Measurements from ENCODE around the gene OR11A1.

OR11A1 gene, protein sequence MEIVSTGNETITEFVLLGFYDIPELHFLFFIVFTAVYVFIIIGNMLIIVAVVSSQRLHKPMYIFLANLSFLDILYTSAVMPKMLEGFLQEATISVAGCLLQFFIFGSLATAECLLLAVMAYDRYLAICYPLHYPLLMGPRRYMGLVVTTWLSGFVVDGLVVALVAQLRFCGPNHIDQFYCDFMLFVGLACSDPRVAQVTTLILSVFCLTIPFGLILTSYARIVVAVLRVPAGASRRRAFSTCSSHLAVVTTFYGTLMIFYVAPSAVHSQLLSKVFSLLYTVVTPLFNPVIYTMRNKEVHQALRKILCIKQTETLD

DNA sequence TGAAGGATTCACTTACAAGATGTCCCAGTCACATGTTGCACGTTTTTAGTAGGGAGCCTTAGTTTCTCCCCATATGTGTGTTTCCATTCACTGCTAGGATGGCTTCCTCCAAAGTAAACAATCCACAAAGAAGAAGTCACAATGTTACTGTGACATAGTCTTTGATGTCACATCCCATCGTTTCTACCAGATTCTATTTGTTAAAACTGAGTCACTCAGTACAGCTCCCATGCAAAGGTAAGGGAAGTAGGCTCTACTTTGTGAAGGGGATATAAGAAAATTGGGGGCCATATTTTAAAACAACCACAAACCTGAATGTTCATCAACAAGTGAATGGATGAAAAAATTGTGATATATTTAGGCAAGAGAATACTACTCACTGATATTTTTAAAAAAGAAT, at the start of gene OR11A1, which contains the start of gene OR2H1:
TSS of gene OR11A1 (minus strand) at position 101 of the 400 bp plus-strand sequence. CDS start 29,430 bp downstream, outside the sequence.
TSS of gene OR2H1 (plus strand) at position 185 of the 400 bp plus-strand sequence. CDS start 4,615 bp downstream, outside the sequence.
- DNase-seq, result no peak

DNA sequence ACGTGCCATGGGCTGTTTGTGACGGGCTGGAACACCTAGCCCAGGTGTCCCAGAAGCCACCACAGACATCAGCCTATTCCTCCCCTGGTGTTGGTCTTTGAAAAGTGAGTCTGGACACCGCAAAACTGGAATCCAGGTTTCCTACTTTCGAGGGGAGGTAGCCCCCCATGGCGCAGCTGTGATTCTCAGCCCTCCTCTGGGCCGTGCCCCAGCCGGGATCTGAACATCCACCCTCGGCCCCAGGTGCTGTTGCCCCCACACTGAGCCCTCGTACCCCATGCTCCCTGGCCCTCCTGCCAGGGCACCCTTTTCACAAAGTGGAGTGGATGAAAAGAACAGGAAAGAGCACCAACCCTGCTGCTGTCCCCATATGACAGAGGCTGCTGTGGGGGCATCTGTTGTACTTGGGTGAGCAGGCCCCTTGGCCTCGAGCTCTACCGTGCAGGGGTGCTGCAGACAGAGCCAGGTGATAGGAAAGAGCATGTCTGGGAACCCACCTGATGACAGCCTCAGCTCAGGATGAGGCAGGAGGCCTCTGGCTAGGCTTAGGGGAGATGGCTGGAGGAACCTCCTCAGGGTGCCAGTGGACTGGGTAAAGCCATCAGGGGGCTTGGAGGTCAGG, 49.7 kb upstream of the OR11A1 start:
- DNase-seq, result no peak

DNA sequence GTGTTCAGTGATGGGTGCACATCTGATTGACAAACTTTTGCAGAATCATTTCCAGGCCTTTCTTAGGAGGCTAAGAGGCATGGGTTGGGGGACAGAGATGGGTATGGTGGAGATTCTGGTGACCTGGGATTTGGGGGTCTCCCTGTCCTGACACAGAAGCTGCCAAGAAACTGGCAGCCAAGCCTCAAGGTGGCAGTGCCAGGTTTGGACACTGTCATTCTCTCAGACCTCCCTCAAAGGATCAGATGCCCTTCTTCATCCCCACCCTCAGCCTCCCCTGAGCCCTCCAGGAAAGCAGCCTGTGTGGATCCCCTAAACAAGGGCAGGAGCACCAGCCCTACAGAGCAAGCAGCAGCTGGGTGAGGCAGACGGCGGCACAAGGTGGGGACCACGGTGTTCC, 48.9 kb upstream of the OR11A1 start:
- DNase-seq, result no peak

DNA sequence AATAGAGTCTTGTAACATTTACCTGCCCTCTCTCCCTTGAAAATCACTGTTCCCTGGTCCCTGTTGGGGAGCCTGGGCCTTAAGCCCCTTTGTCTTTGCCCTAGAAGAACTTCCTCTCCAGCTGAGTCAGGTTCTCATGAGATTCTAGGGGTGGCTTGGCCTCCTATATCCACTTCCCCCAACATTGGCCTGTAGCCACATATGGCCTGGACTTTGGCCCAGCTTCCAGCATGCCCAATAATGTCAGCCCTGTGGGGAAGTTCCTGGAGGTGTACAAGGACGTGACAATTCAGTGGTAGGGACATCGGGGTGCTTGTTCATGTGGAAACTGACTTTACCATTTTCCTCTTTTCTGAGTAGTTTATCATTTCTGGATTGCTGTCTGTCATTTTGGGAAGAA, 48.1 kb upstream of the OR11A1 start:
- DNase-seq, result no peak

DNA sequence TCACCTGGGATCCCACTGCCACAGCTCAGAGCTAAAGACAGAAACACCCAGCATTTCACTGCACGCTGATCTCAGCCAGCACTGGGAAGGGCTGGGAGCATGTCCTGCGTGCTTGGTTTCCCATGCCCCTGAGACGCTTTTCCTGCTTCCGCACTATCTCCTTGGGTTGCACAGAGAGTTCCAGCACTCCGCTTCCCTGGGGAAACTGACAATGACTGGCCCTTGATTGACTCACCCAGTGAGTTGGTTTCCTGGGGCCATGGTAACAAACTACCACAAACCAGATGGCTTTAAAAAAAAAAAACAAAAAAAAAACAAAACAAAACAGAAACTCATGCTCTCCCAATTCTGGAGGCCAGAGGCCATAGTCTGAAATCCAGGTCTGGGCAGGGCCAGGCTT, 45.7 kb upstream of the OR11A1 start:
- DNase-seq, result no peak

DNA sequence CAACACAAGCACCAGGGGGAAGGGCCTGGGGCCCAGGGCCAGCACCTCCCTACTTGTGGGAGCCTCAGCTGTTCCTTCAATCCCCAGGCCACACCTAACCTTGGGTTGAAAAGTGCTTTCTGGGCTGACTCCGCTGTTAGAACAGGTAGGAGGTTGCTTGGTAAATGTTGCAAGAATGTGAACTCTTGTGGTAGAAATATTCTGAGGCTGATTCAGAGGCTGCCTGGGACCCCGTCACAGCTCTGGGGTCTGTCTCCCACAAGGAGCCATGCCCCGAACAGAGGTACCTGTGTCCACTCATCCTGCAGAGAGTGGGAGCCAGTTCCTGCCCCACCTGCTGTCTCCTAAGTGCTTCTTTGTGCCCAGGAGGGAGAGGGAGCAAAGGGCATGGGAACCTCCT, 45.3 kb upstream of the OR11A1 start:
- DNase-seq, result no peak

DNA sequence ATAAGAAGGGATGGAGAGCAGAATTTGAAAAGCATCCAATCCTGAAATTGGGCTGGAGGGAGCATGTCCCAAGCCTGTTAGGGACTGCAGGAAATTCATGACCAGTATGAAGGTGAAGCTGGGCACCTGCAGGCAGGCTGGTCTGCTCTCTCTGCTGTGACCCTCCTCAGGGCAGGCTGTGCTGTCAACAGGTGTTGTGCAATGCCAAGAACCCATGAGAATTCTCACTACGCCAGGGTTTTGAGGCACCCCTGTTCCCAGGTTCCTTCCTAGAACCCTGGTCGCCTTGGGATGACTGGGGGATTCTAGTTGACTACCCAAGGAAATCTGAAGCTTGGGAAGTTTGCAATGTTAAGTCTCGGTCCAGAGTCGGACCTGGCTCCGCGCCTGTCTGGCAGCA, 44.2 kb upstream of the OR11A1 start:
- no peak for DNase-seq

DNA sequence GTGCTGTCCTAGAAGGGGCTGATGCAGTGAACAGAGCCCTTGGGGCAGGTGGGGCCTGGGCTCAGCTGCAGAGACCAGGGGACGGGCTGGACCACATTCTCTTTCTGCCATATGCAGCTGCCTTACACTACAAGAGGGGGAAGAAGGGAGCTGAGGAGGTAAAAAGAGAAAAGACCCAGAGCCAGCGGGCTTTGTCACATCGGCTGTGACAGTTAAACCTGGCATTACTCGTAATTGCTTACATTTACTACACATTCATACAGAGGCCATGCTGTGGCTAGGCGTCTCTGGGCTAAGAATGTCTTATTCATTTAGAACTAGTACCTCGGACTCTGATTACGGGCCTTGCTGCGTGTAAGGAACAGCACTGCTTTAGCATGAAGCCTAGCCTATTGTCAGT, 43.7 kb upstream of the OR11A1 start:
- DNase-seq, result no peak

DNA sequence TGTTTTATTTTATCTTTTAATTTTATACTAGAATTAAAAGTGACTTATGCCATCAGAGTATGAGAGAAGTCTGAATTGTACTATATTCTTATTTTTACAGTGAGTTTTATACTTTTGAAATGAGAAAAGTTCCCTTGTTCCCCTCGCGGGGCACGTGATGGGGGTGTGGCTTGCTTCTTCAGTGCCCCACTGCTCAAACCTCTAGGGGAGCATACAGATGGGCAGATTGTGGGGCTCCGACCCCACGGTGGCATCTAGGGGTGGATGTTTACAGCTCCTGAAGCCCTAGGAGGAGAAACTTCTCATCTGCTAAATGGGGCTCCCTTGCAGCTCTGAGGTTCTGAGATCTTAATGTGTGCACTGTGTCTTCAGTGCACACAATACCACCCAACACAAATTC, 42.8 kb upstream of the OR11A1 start:
- no peak for DNase-seq

DNA sequence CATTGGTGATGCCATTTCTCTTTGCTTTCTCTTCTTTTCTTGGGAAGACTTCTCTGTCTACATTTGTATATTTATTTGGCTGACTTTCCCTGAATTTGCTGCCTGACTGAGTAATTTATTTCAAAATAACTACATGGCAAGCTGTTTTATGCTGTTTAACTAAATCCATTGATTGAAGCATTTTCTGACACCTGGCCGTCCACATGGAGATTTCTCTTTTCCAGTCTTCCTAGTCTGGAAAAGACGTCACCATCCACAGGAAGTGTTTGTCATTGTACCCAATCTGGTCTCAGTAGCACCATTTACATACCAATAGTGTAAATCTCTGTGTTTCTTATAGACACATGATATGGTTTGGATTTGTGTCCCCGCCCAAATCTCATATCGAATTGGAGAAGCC, 40.1 kb upstream of the OR11A1 start:
- DNase-seq, result no peak

DNA sequence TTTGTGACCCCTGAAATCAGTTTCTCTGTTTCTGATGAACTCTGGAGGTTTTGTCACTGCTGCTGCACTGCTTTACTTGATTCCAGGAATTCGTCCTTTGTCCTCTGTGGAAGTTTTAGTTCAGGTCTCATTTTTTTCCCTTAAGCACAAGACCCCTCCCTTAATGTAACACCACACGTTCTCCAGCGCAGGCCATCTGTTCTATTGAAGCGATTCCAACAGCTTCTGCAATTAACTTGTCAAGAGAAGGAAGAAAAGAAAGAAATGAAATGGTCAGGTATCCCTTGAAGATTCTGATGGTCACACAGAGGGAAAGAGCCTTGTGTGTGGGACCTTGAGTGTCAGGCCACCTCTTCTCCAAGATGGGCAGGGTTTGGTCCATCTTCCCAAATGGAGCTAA, 38.7 kb upstream of the OR11A1 start:
- DNase-seq, result no peak

DNA sequence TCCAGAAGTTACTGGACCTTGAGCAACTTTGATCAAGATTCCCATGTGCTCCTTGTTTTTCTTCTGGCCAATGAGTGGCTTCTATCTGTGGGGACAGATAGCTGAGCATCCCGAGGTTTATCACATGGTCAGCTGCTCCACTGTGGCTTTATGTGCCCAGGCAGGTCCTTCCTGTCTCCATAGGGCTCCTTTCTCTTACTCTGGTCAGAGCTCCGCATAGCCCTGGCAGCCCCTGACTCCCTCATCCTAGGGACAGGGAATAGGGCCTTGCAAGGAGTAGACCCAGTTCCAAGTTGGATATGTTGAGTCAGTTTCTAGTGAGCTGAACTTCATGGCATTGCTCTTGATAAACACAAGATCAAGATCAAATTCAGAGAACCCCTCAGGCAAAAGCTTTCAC, 37.3 kb upstream of the OR11A1 start:
- DNase-seq, result no peak

DNA sequence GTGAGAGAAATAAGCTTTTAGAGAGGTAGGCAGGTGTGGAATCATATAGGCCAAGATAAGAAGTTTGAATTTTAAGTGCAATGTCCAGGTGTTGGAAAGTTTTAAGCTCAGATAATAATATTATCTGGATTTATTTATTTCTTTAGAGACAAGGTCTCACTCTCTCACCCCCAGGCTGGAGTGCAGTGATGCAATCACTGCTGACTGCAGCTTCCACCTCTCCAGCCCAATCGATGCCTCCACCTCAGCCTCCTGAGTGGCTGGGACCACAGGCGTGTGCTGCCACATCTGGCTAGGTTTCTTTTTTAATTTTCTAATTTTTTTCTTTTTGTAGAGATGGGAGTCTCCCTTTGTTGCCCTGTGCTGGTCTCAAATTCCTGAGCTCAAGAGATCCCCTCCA, 36.4 kb upstream of the OR11A1 start:
- no peak for DNase-seq

DNA sequence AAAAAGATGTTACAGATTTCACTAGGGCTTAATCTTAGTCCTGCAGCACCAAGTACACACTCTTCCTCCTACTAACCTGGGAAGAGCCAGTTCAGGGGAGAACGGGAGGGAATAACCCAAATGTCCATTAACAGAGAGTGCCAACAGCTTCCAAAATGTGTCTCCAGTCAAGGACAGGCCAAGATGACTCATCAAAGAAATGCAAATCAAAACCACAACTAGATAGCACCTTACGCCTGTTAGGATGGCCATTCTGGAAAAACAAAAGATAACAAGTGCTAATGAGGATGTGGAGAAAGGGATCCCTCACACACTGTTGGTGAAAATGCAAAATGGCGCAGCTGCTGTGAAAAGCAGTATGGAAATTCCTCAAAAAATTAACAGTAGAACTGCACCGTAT, 34.7 kb upstream of the OR11A1 start:
- DNase-seq, result no peak

DNA sequence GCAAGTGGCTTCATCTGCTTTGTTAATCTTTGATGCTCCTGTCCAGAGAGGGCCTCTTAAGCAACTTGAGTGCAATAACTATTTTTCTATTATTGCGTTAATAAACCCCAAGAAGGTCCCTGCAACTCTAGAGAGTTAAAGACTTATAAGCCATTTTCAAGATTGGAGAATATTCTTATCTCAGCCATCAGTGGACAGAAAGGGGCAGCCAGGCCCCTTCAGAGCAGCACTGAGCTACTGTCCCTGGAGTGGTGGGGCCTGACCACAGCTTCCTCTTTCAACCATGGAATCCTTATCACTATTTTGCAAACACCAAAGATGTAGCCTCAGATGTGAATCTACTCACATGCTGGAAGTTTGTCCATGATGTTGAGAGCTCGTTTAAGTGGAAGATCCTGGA, 33.7 kb upstream of the OR11A1 start:
- DNase-seq, result no peak

DNA sequence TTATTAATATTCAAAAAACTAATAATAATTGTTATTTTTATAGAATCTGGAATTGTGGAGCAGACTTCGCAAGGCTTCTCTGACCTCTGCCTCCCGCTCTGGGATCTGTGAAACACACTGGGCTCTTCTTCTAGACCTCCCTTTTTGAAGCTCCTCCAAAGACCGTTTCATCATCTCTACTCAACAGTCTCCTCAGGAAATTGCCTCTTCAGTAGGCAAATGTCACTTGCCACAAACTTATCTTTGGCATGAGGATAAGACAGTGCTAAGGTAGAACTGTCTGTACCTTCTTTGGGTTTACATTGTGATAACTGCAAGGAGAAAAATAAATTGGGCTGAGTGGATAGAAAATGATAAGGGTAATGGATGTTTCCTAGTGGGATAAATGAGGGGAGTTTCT, 33.2 kb upstream of the OR11A1 start:
- no peak for DNase-seq

DNA sequence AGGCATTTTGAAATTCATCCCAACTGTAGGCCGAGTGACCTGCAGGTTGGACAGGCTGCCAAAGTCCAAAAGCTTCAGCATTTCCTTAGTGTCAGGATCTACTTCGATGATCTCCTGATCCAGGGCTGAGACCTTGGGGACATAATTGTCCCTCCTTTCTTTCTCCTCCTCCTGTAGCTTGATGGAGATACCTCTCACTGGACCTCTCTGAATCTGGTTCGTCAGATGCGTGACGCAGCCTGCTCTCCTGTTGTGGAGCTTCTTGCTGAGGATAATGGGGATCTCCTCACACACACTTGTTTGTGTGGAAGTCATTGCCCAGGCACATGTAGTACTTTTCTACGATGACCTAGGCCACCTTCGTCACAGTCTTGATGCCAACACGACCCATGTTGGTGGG, 32.4 kb upstream of the OR11A1 start:
- DNase-seq, result no peak

DNA sequence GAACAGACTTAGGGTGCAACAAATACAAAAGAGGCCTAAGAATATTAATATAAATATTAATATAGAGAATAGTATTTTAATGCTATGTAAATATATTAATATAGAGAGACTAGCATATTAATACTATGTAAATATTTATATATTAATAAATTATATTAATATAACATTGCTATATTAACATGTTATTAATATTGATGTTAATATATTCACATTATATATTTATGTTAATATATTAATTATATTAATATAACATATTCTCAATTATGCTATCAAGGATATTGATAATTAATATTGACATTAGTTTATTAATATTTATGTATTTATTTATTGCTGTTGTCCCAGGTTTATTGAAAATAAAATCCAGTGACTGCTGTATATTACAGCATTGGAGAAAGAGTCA, 32.0 kb upstream of the OR11A1 start:
- DNase-seq, result no peak

DNA sequence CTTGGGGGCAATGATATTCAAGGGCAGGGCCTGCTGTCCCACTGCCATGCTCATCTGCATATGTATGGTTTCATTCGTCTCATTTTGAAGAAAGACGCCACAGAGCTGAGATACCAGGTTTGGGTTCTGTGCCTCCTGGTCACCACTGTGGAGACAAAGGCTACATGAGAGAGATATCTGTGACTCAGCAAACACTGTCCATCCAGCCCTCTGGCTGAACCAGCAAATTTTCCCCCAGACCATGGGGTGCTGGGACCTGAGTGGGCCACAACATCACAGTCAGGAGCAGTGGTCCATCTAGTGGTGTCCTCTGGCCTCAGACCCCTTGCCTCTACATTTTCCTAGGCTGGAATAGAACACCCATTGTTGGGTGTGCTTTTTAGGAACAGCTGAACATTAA, 30.8 kb upstream of the OR11A1 start, which contains the start of gene MAS1L:
TSS of gene MAS1L (minus strand) at position 297 of the 400 bp plus-strand sequence. CDS start at position 243, 54 bp downstream.
- no peak for DNase-seq

DNA sequence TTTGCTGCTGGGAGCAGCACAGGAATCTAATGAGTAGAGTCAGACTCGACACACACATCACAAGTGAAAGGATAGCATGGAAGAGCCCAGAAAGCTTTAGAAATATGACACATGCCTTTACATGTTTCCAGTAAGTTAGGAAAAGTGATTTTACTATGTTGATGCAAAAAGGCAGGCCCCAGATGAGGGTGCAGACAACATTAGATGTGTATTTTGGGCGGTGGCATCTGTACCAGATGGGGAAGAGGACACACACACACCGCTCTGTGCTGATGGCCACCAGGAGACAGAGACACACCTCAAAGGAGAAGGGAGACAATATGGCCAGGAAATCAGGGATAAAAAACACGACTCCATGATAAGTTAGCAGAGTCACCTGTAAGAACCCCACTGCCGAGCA, 30.3 kb upstream of the OR11A1 start:
- no peak for DNase-seq

DNA sequence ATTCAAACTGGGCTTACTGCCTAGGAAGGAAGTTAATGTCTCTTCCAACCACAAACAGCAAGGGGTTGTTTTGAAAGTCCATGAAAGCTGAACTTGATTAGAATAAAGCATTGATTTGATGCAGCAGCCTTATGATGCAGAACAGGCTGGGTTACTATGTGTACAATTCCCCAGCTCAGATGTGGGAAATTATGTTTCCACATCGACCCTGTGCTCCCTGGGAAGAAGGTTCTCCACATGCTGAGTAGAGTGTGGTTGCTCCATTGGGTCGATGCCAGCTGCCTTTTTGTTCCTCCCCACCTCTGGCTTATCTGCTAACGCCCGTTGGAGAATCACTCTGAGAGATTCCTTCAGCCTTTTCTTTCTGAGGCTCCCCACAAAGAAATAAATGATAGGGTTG, 29.7 kb upstream of the OR11A1 start:
- DNase-seq, result no peak

DNA sequence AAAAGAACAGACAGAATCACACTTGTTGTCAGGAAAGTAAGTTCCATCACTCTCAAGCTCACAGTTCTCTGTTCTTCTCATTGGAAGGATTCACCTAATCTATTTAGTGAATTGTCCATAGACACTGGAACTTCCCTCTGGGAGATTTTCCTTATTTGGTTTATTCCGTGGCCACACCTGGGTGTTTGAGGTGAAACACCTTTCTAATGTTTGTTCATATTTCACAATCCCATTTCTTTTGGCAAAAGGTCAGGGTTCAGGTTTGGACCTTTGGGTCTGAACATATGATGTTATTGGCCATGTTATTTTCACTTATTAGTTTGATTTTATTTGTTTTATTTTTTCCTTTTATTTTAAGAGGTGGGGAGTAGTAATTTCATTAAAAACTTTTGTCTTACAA, 26.9 kb upstream of the OR11A1 start:
- no peak for DNase-seq

DNA sequence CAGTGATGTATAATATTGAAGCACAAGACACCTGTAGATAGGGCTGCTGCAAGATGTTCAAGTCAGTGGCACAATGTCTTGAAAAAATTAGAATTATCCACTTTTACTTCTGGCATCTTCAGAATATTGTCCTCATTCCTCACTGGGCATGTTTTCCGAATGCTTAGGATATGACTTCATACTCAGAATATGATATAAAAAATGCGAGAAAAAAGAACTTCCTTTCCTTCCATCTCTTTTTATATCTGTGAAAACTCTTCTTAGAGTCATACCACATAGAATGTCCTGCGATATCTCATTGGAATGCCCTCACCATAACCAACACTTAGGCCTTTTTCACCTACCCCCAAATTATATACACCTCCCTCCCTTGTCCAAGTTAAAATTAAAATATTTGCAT, 26.3 kb upstream of the OR11A1 start:
- DNase-seq, result no peak

DNA sequence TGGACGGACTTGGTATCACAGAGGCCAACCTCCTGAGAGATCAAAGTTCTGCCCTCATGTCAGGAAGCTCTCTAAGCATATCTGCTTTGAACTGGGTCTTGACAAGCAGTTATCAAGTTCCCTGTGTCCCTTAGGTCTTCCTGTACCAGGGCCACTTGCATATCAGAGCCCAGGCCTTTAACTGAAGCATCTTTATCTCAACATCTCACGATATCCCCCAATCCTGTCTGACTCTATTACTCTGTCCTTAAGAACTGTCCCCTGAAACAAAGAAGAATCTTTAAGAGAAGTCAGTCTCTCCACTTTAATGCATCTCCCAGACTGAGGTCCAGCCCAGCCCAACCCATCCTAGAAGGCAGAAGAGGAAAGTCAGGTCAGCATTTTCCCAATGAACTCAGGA, 22.7 kb upstream of the OR11A1 start:
- no peak for DNase-seq

DNA sequence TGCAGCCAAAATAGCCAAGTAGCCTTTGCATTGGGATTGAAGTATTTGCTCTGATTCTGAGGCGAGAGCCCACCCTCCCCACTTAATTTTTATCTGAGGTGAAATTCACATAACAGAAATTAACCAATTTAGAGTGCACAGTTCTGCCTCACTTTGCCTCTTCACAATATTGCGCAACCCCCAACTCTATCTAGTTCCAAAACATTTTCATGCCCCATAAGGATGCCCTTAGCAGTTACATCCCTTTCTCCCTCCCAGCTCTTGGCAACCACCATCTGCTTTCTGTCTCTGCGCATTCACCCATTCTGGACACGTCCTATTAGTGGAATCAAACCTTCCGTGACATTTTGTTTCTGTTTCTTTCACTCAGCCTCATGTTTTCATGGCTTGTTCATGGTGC, 21.9 kb upstream of the OR11A1 start:
- no peak for DNase-seq

Data from kidney glomerular epithelial cell (primary cell).